Measurements from ENCODE around the gene CSF3R.
A peak's percentile ranks its signal among the peaks of the same experiment; 100 is the strongest.

The CSF3R gene

DNA sequence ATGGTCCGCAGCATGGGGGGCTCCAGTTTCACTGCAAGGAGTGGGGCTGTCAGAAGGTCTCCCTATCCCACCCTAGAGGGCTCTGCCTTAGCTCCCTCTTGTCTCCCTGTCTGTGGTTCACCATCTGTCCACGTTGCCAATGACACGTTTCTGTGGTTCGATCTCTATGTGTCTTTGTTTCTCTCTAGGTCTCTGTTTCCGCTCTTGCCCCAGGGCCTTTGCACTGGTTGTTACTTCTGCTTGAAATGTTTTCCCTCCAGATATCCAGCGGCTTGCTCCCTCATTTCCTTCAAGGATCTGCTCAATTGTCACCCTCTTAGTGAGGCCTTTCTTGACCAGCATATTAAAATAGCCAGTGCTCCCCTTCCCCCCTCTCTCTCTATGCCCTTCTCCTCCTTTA is 10.1 kb downstream of the CSF3R start:
- no peak for TF ChIP-seq FOXP2 (optimal IDR thresholded peaks at IDR 0.05; ENCODE audit: control extremely low read depth, extremely low read length, insufficient read depth)
- TF ChIP-seq EZH2 (IDR thresholded peaks at IDR 0.05), result no peak
- no peak for TF ChIP-seq POLR2AphosphoS5 (IDR thresholded peaks at IDR 0.05; ENCODE audit: borderline replicate concordance, low read depth, low read length)
- H3K9ac ChIP-seq (ENCODE audit: insufficient read length), result no peak overlapping the region
- no peak overlapping the region for H3K4me3 ChIP-seq
- no peaks in the 10 kb centered on the region for H3K36me3 ChIP-seq (ENCODE audit: insufficient read depth, low read length)
- H3K27ac ChIP-seq, result no peak overlapping the region
- no peaks in the 10 kb centered on the region for H3K9me3 ChIP-seq (ENCODE audit: low read depth, low read length)
- no peak for DNase-seq (ENCODE audit: low read depth, low spot score)

DNA sequence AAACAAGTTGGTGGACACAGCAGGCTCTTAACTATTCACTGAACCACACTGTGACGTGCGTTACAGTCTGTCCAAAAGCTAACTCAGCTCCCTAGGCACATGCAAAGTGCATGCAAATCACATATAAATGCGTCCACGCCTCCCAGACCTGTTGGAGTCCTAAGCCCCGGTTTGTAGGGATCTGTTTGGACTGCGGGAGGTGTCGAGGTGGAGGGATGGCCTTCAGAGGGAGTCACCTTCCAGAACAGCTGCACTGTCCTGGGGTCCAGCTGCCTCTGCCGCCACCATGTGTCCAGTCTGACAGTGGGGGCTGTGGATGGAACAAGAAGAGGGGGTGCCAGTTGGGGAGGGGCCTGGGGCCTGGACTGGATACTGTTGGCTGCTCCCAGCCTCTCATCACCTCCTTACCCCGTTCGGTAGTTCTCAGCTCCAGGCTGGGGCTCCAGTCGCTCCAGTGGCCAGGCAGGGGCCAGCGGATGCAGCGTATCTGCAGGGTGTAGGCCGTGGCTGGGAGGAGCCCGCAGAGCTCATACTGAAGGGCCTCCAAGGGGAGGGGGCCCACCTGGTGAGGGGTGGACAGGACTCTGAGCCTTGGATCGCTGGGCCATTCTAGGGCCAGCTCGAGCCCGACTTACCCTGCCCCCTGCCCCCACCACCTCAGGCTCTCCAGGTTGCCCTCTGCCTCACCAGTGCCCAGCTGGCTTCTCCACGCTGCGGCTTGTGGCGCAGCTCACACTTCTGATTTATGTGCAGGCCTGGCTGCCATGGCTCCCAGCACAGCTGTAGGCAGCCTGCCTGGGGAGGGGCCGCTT is 10.7 kb downstream of the CSF3R start:
- no peak overlapping the region for H3K4me3 ChIP-seq
- TF ChIP-seq FOXP2 (optimal IDR thresholded peaks at IDR 0.05; ENCODE audit: control extremely low read depth, extremely low read length, insufficient read depth) (no peak), EZH2 (IDR thresholded peaks at IDR 0.05) (no peak), POLR2AphosphoS5 (IDR thresholded peaks at IDR 0.05; ENCODE audit: borderline replicate concordance, low read depth, low read length) (no peak)
- DNase-seq (ENCODE audit: low read depth, low spot score), result no peak
- H3K36me3 ChIP-seq (ENCODE audit: insufficient read depth, low read length), result no peaks in the 10 kb centered on the region
- H3K9ac ChIP-seq (ENCODE audit: insufficient read length), result no peak overlapping the region
- no peaks in the 10 kb centered on the region for H3K9me3 ChIP-seq (ENCODE audit: low read depth, low read length)
- no peak overlapping the region for H3K27ac ChIP-seq

DNA sequence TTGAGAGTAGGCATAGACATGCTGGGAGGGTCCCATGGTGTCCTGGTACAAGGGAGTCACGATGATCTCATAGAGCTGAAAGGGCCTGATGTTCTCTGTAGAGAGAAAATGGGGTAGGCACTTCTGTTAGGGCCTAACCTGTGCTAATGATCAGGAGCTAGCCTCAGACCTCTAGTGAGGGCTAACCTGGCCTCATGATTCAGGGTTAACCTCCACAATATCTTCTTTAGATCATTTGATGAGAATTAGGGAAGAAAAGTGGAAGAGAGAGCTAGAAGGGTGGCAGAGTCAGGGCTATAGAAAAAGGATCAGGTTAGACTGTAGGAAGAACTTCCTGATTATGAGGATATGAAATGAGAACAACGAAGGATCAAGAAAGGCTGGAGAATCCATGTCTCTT is 13.6 kb downstream of the CSF3R start:
- no peak for TF ChIP-seq EZH2 (IDR thresholded peaks at IDR 0.05)
- TF ChIP-seq FOXP2 (optimal IDR thresholded peaks at IDR 0.05; ENCODE audit: control extremely low read depth, extremely low read length, insufficient read depth), result no peak
- no peak for TF ChIP-seq POLR2AphosphoS5 (IDR thresholded peaks at IDR 0.05; ENCODE audit: borderline replicate concordance, low read depth, low read length)
- no peaks in the 10 kb centered on the region for H3K36me3 ChIP-seq (ENCODE audit: insufficient read depth, low read length)
- H3K9me3 ChIP-seq (ENCODE audit: low read depth, low read length), result no peaks in the 10 kb centered on the region
- no peak overlapping the region for H3K9ac ChIP-seq (ENCODE audit: insufficient read length)
- H3K27ac ChIP-seq, result no peak overlapping the region
- H3K4me3 ChIP-seq, result no peak overlapping the region
- no peak for DNase-seq (ENCODE audit: low read depth, low spot score)

DNA sequence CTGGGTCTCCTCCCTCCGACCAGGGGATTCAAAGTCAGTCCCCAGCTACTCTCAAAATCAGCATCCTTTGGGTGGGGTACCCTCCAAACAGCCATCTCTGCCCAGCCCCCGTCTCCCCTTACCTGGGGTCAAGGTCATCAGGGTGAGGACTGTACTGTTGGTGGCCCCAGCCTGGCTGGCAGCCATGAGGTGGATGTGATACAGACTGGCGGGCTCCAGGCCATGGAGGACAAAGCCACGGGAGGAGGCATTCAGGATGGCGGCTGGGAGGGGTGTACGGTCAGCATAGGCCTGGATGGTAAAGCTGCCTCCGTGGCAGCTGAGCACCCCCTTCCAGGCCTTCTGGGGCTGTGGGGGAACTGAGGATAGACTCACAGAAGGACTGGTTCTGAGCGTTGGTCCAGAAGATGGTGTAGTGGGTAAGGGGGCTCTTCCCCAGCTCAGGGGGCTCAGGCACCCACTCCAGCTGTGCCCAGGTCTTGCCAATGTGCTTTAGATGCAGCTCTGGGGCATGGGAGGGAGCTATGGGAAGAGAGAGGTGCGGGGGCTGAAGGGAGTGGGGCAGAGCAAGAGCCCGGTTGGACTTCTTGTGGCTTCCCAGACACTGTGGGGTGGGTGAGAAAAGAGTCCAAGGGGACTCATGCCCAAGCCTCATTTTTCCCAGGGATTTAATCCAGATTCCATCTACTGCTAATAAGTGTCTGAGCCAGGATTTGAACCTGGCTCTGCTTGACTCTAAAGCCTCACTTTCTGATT is 14.8 kb downstream of the CSF3R start:
- no peaks in the 10 kb centered on the region for H3K9me3 ChIP-seq (ENCODE audit: low read depth, low read length)
- H3K36me3 ChIP-seq (ENCODE audit: insufficient read depth, low read length), result no peaks in the 10 kb centered on the region
- H3K9ac ChIP-seq (ENCODE audit: insufficient read length), result no peak overlapping the region
- H3K4me3 ChIP-seq, result no peak overlapping the region
- no peak overlapping the region for H3K27ac ChIP-seq
- no peak for TF ChIP-seq FOXP2 (optimal IDR thresholded peaks at IDR 0.05; ENCODE audit: control extremely low read depth, extremely low read length, insufficient read depth)
- no peak for TF ChIP-seq POLR2AphosphoS5 (IDR thresholded peaks at IDR 0.05; ENCODE audit: borderline replicate concordance, low read depth, low read length)
- TF ChIP-seq EZH2 (IDR thresholded peaks at IDR 0.05), result no peak
- DNase-seq (ENCODE audit: low read depth, low spot score), result no peak

DNA sequence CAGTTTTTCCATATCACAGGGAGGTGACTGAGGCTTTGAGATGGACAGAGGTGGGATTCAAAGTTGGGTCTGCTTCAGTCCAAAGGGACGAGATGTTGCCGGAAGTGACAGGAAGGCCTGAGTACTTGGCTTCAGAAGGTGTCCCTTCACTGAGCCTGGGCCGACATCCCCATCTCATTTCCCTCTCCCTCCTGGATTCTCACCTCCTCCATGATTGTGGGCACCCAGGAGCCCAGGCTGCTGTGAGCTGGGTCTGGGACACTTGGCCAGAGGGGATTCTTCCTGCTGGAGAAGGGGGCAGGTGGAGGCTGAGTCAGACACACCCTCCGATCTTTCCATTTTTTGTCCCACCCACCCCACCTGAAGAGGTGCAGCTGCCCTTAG is 15.7 kb downstream of the CSF3R start:
- no peak overlapping the region for H3K4me3 ChIP-seq
- peaks cover 5% of the 10 kb centered on the region; the same call in 1 of the 2 replicates for H3K36me3 ChIP-seq (ENCODE audit: insufficient read depth, low read length)
- H3K9me3 ChIP-seq (ENCODE audit: low read depth, low read length), result no peaks in the 10 kb centered on the region
- TF ChIP-seq FOXP2 (optimal IDR thresholded peaks at IDR 0.05; ENCODE audit: control extremely low read depth, extremely low read length, insufficient read depth), result no peak
- TF ChIP-seq POLR2AphosphoS5 (IDR thresholded peaks at IDR 0.05; ENCODE audit: borderline replicate concordance, low read depth, low read length), result no peak
- no peak for TF ChIP-seq EZH2 (IDR thresholded peaks at IDR 0.05)
- no peak for DNase-seq (ENCODE audit: low read depth, low spot score)
- no peak overlapping the region for H3K27ac ChIP-seq
- no peak overlapping the region for H3K9ac ChIP-seq (ENCODE audit: insufficient read length)

DNA sequence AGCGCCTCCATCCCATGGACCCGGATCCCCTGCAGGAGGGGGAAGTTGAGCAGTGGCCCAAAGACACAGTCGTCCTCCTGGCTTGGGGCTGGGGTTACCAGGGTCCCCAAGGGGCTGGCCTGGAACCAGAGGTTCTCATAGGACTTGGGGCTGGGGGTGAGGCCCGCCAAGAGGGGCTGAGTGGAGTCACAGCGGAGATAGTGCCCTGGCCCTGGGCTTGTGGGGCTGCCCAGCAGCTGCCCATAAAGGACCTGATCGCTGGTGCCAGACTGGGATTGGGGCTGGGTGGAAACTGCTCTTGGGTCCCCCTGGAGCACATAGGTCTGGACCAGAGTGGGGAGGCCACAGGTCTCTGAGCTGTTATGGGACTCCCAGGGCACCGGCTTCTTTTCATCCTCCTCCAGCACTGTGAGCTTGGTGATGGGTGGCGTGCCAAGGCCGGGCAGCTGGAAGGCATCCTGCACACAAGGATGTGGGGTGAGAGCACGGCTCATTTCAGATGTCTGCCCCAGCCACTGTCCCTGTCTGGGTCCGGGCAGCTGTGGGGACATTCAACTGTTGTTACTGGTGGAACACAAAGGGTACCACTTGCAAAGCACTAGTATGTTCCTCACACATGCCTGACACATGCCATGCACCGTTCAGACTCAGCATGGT is 16.2 kb downstream of the CSF3R start:
- Histone ChIP-seq H3K27ac (no peak overlapping the region), H3K9ac (ENCODE audit: insufficient read length) (no peak overlapping the region), H3K36me3 (ENCODE audit: insufficient read depth, low read length) (peaks cover 10% of the 10 kb centered on the region), H3K9me3 (ENCODE audit: low read depth, low read length) (no peaks in the 10 kb centered on the region), H3K4me3 (no peak overlapping the region)
- DNase-seq (ENCODE audit: low read depth, low spot score), result no peak
- TF ChIP-seq POLR2AphosphoS5 (IDR thresholded peaks at IDR 0.05; ENCODE audit: borderline replicate concordance, low read depth, low read length) (no peak), FOXP2 (optimal IDR thresholded peaks at IDR 0.05; ENCODE audit: control extremely low read depth, extremely low read length, insufficient read depth) (no peak), EZH2 (IDR thresholded peaks at IDR 0.05) (no peak)

DNA sequence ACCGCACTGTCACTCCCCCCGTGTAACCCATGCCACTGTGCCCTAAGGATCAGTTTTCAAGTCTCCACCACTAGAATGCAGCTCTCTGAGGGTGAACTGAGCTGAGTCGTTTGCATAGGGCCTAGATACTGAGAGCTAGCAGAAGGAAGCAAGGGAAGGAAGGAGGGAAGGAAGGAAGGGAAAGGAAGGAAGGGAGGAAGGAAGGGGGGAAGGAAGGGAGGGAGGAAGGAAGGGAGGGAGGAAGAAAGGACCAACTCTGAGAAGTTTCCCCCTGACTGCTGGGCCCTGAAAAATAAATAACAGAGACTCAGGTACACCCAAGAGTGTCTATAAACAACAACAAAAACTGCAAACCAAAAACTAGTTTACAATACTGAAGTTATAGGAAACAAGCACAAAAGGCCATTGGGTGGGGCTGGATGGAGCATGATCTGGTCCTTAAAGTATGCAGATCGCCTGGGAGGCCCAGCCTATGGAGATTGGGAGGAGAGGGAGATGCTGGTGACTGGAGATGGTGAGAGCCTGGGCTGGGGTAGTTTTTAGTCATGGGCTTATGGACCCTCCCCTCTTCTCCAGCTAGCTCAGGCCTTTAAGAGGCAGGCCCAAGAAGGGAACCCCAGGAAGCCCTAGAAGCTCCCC is 16.9 kb downstream of the CSF3R start:
- Histone ChIP-seq H3K9ac (ENCODE audit: insufficient read length) (no peak overlapping the region), H3K9me3 (ENCODE audit: low read depth, low read length) (no peaks in the 10 kb centered on the region), H3K27ac (peak overlapping the region; percentile 98), H3K4me3 (no peak overlapping the region), H3K36me3 (ENCODE audit: insufficient read depth, low read length) (peaks cover 17% of the 10 kb centered on the region)
- no peak for TF ChIP-seq EZH2 (IDR thresholded peaks at IDR 0.05)
- no peak for TF ChIP-seq POLR2AphosphoS5 (IDR thresholded peaks at IDR 0.05; ENCODE audit: borderline replicate concordance, low read depth, low read length)
- TF ChIP-seq FOXP2 (optimal IDR thresholded peaks at IDR 0.05; ENCODE audit: control extremely low read depth, extremely low read length, insufficient read depth), result no peak
- no peak for DNase-seq (ENCODE audit: low read depth, low spot score)
